GM18868 (cell line): ENCODE data around the gene TSPAN10.

ENCODE experiments used
- ATAC-seq: cut with Tn5 transposase; IDR thresholded peaks from one replicate; pipeline ENCODE4 v1.9.1; 2021; ENCODE audit warnings: mild to moderate bottlenecking, moderate library complexity; ENCODE audit not compliant: unreplicated experiment

TSPAN10 gene

GRCh38 chr17:81631482-81631881, 5.5 kb upstream of the TSPAN10 start:
- no peak for ATAC-seq

GRCh38 chr17:81635431-81635830, 1.6 kb upstream of the TSPAN10 start:
- ATAC-seq = no peak

GRCh38 chr17:81635973-81636504, 957 bp upstream of the TSPAN10 start:
- ATAC-seq = no peak

GRCh38 chr17:81638683-81639082, 1.7 kb downstream of the TSPAN10 start:
- no peak for ATAC-seq

GRCh38 chr17:81640011-81640410, 3.0 kb downstream of the TSPAN10 start:
- no peak for ATAC-seq

GRCh38 chr17:81641825-81642489, 5.0 kb downstream of the TSPAN10 start:
- no peak for ATAC-seq

- no peak for ATAC-seq
These were observed 7.5 kb downstream of the TSPAN10 start for GRCh38 chr17:81644496-81644895.

GRCh38 chr17:81644976-81645952, 8.3 kb downstream of the TSPAN10 start:
- ATAC-seq = no peak

GRCh38 chr17:81646869-81647600, 10.0 kb downstream of the TSPAN10 start:
- no peak for ATAC-seq

GRCh38 chr17:81647640-81648012, 10.6 kb downstream of the TSPAN10 start:
- no peak for ATAC-seq

GRCh38 chr17:81648013-81648706, 11.2 kb downstream of the TSPAN10 start:
- ATAC-seq = no peak

GRCh38 chr17:81648707-81649085, 11.7 kb downstream of the TSPAN10 start:
- no peak for ATAC-seq

- ATAC-seq = no peak
These were observed 14.0 kb downstream of the TSPAN10 start for GRCh38 chr17:81650951-81651350.

GRCh38 chr17:81651692-81652091, 14.7 kb downstream of the TSPAN10 start:
- no peak for ATAC-seq

- no peak for ATAC-seq
These were observed 16.1 kb downstream of the TSPAN10 start for GRCh38 chr17:81652906-81653771.

GRCh38 chr17:81655378-81656117, 18.6 kb downstream of the TSPAN10 start:
- ATAC-seq = no peak

- no peak for ATAC-seq
These were observed 19.2 kb downstream of the TSPAN10 start, which contains the start of gene PDE6G for GRCh38 chr17:81656118-81656743. TSS of gene PDE6G (minus strand) at chr17:81656542. CDS start at chr17:81653305, 3,237 bp downstream.

- ATAC-seq = no peak
These were observed 19.8 kb downstream of the TSPAN10 start for GRCh38 chr17:81656835-81657234.
